Right atrium auricular region (tissue), 2 donors: Measurements from ENCODE around the gene CSMD2. TPM values are rescaled to one million over a fixed set of nuclear protein-coding genes. Genes with fewer than 3 reads are reported as not detected.

Source experiments
- DNase-seq: peaks from one replicate; pipeline ENCODE4 v3.0.0-alpha.2; 2019; ENCODE audit warnings: low spot score
- H3K27ac ChIP-seq, 2 donors: fragments of 200-600 bp; sonication (generic); 1 replicate in 1 of 2; 2 replicates in 1 of 2; pipeline ENCODE4 v1.5.1; 2016 to 2019
- H3K27me3 ChIP-seq, 2 donors: fragments of 200-600 bp; sonication (generic); one replicate each; pipeline versions ENCODE4 v1.5.1 to v1.6.0; 2017 to 2019
- H3K36me3 ChIP-seq: fragments of 200-600 bp; sonication (generic); one replicate; pipeline ENCODE4 v1.5.1; 2016
- H3K4me1 ChIP-seq, 2 donors: fragments of 200-600 bp; sonication (generic); one replicate each; pipeline versions ENCODE4 v1.5.1 to v1.6.0; 2017 to 2019
- H3K4me3 ChIP-seq, 2 donors: fragments of 200-600 bp; sonication (generic); 1 replicate in 1 of 2; 2 replicates in 1 of 2; pipeline ENCODE4 v1.5.1; 2017 to 2019; ENCODE audit warnings: mild to moderate bottlenecking in 1 of 2, moderate library complexity in 1 of 2
- H3K9me3 ChIP-seq, 2 donors: fragments of 200-600 bp; sonication (generic); one replicate each; pipeline ENCODE4 v1.5.1; 2019
- total RNA-seq, 2 donors: library from RNA; depleted of rRNA; stranded (reverse); fragments of >200 nt; gene quantifications; one replicate each; pipeline ENCODE4 v1.1.0, GENCODE V29; 2016
- TF ChIP-seq, protein P1 (sequence below), 2 donors: fragments of 200-600 bp; sonication (generic); IDR thresholded peaks; one replicate each; pipeline ENCODE4 v1.5.1; 2019; ENCODE audit warnings: antibody characterized with exemption in 2 of 2

Gene CSMD2
- total RNA-seq, 2 donors from 2014 or later = 0.39 to 0.44 TPM

DNA sequence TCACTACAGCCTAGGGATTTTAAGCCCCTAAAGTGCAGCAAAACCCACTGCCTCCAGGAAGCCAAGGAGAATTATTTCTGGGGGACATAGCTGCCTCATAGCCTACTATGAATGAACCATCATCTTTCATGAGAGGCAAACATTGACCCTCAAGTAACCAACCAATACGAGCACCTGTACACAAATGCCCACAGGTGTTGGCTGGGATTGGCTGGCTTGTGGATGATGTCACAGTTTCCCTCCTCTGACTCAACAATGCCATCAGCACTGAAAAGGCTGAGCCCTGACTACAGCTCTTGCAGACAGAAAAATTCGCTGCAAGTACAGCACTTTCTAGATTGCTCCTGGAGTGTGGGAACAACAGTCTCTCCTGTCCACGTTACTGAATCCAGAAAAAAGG lies 301.3 kb downstream of the CSMD2 start, which contains the start of gene HMGB4:
Gene HMGB4, plus strand, starts transcription at position 301 of the 400 bp plus-strand sequence. CDS start 113 bp downstream, outside the sequence.
- Histone ChIP-seq H3K9me3 (peaks cover 0 to 10% of the 10 kb centered on the region in 2 donors), H3K27me3 (no peaks in the 10 kb centered on the region), H3K4me1 (no peaks in the 10 kb centered on the region), H3K36me3 (no peaks in the 10 kb centered on the region), H3K4me3 (no peak within 1 kb of the TSS), H3K27ac (no peak within 1 kb of the TSS)
- DNase-seq = no peak
- TF ChIP-seq, protein P1, sequence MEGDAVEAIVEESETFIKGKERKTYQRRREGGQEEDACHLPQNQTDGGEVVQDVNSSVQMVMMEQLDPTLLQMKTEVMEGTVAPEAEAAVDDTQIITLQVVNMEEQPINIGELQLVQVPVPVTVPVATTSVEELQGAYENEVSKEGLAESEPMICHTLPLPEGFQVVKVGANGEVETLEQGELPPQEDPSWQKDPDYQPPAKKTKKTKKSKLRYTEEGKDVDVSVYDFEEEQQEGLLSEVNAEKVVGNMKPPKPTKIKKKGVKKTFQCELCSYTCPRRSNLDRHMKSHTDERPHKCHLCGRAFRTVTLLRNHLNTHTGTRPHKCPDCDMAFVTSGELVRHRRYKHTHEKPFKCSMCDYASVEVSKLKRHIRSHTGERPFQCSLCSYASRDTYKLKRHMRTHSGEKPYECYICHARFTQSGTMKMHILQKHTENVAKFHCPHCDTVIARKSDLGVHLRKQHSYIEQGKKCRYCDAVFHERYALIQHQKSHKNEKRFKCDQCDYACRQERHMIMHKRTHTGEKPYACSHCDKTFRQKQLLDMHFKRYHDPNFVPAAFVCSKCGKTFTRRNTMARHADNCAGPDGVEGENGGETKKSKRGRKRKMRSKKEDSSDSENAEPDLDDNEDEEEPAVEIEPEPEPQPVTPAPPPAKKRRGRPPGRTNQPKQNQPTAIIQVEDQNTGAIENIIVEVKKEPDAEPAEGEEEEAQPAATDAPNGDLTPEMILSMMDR (IDR thresholded peaks at IDR 0.05) = no peak

DNA sequence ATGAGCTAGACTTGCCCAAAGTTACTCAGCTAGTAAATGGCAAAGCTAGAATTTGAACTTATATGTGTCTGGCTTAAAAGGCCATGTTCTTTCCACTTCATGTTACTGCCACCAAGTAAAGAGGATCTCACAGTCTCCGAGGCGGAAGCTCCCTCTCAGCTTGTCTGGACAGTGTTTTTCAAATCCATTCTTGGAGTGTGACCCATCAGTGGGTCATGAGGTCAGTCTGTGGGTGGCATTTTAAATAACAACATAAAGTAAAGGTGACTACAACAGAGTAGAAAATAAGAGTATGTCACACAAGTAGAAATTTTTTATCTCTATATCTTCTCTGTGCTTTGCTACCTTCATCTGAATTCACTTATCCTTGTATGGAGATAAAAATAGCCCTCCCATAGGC lies 304.4 kb downstream of the CSMD2 start:
- no peak overlapping the region for H3K27ac ChIP-seq
- no peak for DNase-seq
- H3K4me3 ChIP-seq = no peak overlapping the region
- H3K27me3 ChIP-seq = no peaks in the 10 kb centered on the region
- TF ChIP-seq, protein P1 (IDR thresholded peaks at IDR 0.05) = no peak
- no peaks in the 10 kb centered on the region for H3K4me1 ChIP-seq
- no peaks in the 10 kb centered on the region for H3K9me3 ChIP-seq
- no peaks in the 10 kb centered on the region for H3K36me3 ChIP-seq

DNA sequence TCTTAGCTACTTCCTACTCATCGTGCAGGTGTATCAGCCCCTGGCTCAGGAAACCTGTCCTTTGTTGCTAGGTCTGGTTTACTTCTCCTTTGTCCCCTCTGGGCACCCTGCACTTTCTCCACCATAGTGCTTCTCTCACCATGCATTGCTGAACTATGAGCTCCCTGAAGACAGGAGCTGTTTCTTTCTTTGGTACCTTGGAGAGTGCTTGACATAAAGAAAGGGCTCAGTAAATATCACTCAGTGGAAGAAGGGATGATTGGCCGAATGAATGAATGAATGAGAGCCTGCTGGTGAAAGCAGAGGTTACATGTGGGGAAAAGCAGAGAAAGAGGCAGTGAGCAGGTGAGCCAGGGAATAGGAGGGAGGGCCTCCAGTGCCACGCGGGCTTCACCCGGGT lies 310.9 kb downstream of the CSMD2 start:
- Histone ChIP-seq H3K4me3 (no peak overlapping the region), H3K9me3 (no peaks in the 10 kb centered on the region), H3K36me3 (no peaks in the 10 kb centered on the region), H3K27ac (no peak overlapping the region), H3K4me1 (no peaks in the 10 kb centered on the region), H3K27me3 (no peaks in the 10 kb centered on the region)
- DNase-seq = no peak
- TF ChIP-seq, protein P1 (IDR thresholded peaks at IDR 0.05) = no peak

DNA sequence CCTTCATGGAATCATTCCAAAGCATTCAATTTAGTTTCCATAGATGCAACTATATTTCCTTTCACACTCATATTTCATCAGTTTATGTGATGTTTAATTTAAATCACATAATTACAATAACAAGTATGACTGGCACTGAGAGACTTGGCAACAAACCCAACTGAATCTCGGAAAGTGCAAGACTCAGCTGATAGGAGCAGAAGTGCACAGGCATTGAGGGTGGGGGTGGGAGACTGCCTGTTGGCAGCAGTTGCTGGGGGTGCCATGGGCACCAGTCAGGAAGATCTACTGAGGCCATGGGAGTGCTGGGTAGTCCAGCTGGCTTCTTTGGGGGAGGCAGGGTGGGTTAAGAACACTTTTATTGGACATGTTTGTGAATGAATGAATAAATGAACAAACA lies 311.6 kb downstream of the CSMD2 start:
- DNase-seq = no peak
- Histone ChIP-seq H3K4me1 (no peaks in the 10 kb centered on the region), H3K27ac (no peak overlapping the region), H3K36me3 (no peaks in the 10 kb centered on the region), H3K27me3 (no peaks in the 10 kb centered on the region), H3K9me3 (no peaks in the 10 kb centered on the region), H3K4me3 (no peak overlapping the region)
- TF ChIP-seq, protein P1 (IDR thresholded peaks at IDR 0.05) = no peak

DNA sequence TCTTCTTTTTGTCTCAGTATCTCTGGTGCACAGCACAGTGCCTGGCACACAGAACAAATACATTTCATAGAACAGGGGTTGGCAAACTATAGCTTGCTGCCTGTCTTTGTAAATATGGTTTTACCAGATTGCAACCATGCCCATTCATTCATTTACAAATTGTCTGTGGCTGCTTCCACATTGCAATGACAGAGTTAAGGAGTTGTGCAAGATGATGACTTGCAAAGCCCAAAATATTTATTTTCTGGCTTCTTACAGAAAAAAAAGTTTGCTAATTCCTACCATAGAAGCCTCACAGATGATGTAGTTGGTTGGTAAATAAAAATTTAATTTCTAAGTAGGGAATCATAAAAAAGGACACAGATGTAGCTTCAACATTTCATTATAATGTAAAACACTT lies 312.3 kb downstream of the CSMD2 start:
- TF ChIP-seq, protein P1 (IDR thresholded peaks at IDR 0.05) = no peak
- H3K27me3 ChIP-seq = no peaks in the 10 kb centered on the region

DNA sequence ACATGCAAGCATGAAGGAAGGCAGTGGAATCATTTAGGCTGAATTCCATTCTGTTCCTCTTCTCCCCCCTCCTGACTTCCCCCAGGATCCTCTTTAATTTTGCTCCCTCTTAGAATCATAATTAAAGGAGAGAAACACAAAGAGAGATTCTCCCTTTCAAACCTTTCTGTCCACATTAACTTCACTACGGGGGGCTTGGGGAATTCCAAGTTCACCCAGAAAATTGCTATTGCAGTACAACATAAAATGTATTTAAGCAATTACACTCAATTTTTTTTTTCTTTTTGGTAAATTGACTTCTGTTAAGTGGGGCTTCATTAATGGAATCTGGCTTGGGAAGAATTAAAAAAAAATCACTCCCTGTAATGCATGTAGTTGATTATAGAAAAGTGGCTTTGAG lies 314.5 kb downstream of the CSMD2 start:
- Histone ChIP-seq H3K36me3 (no peaks in the 10 kb centered on the region), H3K9me3 (no peaks in the 10 kb centered on the region), H3K27me3 (no peaks in the 10 kb centered on the region), H3K4me1 (no peaks in the 10 kb centered on the region), H3K4me3 (no peak overlapping the region), H3K27ac (no peak overlapping the region)
- TF ChIP-seq, protein P1 (IDR thresholded peaks at IDR 0.05) = no peak
- DNase-seq = no peak

More for the DNA sequence above, 312.3 kb downstream of the CSMD2 start:
- H3K4me3 ChIP-seq = no peak overlapping the region
- no peak for DNase-seq
- no peaks in the 10 kb centered on the region for H3K36me3 ChIP-seq
- H3K4me1 ChIP-seq = no peaks in the 10 kb centered on the region
- H3K9me3 ChIP-seq = no peaks in the 10 kb centered on the region
- H3K27ac ChIP-seq = no peak overlapping the region
